PFSK-1 (cell line): ENCODE measurements around the gene SRL.

Experiments
- SIN3A ChIP-seq: IDR thresholded peaks from 2 replicates; pipeline ENCODE4 v1.6.1; 2012; ENCODE audit warnings: mild to moderate bottlenecking, low read length, moderate library complexity, borderline replicate concordance; ENCODE audit not compliant: insufficient read depth
- TF ChIP-seq, protein P1 (sequence below), 2 experiments: IDR thresholded peaks; 2 replicates each; pipeline versions ENCODE4 v1.6.1 to v1.8.0; 2011 to 2012; ENCODE audit warnings: low read depth in 2 of 2, low read length in 2 of 2, control low read depth in 1 of 2, inconsistent platforms in 1 of 2, mild to moderate bottlenecking in 1 of 2, moderate library complexity in 1 of 2; ENCODE audit not compliant: insufficient read depth in 1 of 2

DNA sequence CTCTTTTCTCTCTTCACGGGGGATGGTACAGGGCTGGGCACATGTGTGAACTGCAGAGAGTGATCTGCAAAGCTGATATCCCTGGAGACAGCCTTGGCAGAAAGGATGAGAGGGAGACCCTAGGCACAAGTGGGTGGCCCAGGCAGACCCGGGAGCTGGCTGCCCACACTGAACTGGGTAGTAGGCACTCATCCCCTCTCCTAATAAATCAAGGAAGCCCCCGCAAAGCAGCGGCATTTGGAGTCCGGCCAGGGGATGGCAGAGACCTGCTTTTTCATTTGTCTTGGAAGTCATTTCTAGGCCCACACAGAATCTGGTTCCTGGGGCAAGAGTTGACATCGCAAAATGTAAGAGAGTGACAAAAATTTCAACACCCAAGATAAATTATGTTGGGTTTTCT is 34.0 kb upstream of the SRL start:
- TF ChIP-seq SIN3A = no peak
- TF ChIP-seq, protein P1, sequence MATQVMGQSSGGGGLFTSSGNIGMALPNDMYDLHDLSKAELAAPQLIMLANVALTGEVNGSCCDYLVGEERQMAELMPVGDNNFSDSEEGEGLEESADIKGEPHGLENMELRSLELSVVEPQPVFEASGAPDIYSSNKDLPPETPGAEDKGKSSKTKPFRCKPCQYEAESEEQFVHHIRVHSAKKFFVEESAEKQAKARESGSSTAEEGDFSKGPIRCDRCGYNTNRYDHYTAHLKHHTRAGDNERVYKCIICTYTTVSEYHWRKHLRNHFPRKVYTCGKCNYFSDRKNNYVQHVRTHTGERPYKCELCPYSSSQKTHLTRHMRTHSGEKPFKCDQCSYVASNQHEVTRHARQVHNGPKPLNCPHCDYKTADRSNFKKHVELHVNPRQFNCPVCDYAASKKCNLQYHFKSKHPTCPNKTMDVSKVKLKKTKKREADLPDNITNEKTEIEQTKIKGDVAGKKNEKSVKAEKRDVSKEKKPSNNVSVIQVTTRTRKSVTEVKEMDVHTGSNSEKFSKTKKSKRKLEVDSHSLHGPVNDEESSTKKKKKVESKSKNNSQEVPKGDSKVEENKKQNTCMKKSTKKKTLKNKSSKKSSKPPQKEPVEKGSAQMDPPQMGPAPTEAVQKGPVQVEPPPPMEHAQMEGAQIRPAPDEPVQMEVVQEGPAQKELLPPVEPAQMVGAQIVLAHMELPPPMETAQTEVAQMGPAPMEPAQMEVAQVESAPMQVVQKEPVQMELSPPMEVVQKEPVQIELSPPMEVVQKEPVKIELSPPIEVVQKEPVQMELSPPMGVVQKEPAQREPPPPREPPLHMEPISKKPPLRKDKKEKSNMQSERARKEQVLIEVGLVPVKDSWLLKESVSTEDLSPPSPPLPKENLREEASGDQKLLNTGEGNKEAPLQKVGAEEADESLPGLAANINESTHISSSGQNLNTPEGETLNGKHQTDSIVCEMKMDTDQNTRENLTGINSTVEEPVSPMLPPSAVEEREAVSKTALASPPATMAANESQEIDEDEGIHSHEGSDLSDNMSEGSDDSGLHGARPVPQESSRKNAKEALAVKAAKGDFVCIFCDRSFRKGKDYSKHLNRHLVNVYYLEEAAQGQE (IDR thresholded peaks at IDR 0.05; ENCODE audit: insufficient read depth in 1 of 2, low read depth in 2 of 2, low read length in 2 of 2) = no peak
